Activated CD8-positive, alpha-beta memory T cell treated with anti-CD3 and anti-CD28 coated beads for 24 hours (primary cell): ENCODE data around the gene CDH2.

Experiments
- DNase-seq: peaks from one replicate; pipeline ENCODE4 v3.0.0-alpha.2; 2020

The CDH2 gene

GRCh38 chr18:28167835-28168349 is 9.0 kb downstream of the CDH2 start:
- DNase-seq, result no peak

GRCh38 chr18:28164771-28165483 is 12.0 kb downstream of the CDH2 start:
- no peak for DNase-seq

- no peak for DNase-seq
These were observed 13.6 kb downstream of the CDH2 start for GRCh38 chr18:28163201-28163775.

- no peak for DNase-seq
These were observed 15.0 kb downstream of the CDH2 start for GRCh38 chr18:28161608-28162599.

GRCh38 chr18:28159055-28159454 is 17.9 kb downstream of the CDH2 start:
- DNase-seq, result no peak

GRCh38 chr18:28158083-28158581 is 18.8 kb downstream of the CDH2 start:
- no peak for DNase-seq

- no peak for DNase-seq
These were observed 23.4 kb downstream of the CDH2 start for GRCh38 chr18:28153485-28154065.

GRCh38 chr18:28152754-28153153 is 24.2 kb downstream of the CDH2 start:
- DNase-seq, result no peak

GRCh38 chr18:28152354-28152753 is 24.6 kb downstream of the CDH2 start:
- DNase-seq, result no peak

- DNase-seq, result no peak
These were observed 25.5 kb downstream of the CDH2 start for GRCh38 chr18:28151434-28151833.

GRCh38 chr18:28150925-28151324 is 26.0 kb downstream of the CDH2 start:
- DNase-seq, result no peak

- no peak for DNase-seq
These were observed 27.0 kb downstream of the CDH2 start for GRCh38 chr18:28149810-28150420.

GRCh38 chr18:28147674-28148171 is 29.2 kb downstream of the CDH2 start:
- DNase-seq, result no peak

GRCh38 chr18:28143725-28144124 is 33.2 kb downstream of the CDH2 start:
- no peak for DNase-seq

- no peak for DNase-seq
These were observed 38.1 kb downstream of the CDH2 start for GRCh38 chr18:28138816-28139215.

- DNase-seq, result no peak
These were observed 40.9 kb downstream of the CDH2 start for GRCh38 chr18:28136071-28136470.

- DNase-seq, result no peak
These were observed 42.2 kb downstream of the CDH2 start for GRCh38 chr18:28134774-28135173.

- DNase-seq, result no peak
These were observed 44.8 kb downstream of the CDH2 start for GRCh38 chr18:28132084-28132483.

- DNase-seq, result no peak
These were observed 48.3 kb downstream of the CDH2 start for GRCh38 chr18:28128659-28128980.

- no peak for DNase-seq
These were observed 48.9 kb downstream of the CDH2 start for GRCh38 chr18:28127763-28128658.

GRCh38 chr18:28127228-28127627 is 49.7 kb downstream of the CDH2 start:
- no peak for DNase-seq
